Measurements from ENCODE around the gene ZMYM4.

The ZMYM4 gene

GRCh38 chr1:35386959-35387358 lies 118.5 kb downstream of the ZMYM4 start:
- Histone ChIP-seq H3K27me3 (replicated peaks; ENCODE audit: control insufficient read depth, insufficient read depth, low read length) (no peaks in the 10 kb centered on the region), H3K36me3 (ENCODE audit: control insufficient read depth, insufficient read depth, low read length) (no peaks in the 10 kb centered on the region; the same call in 1 of the 2 replicates), H3K4me3 (replicated peaks; ENCODE audit: low read depth, low read length) (no peak overlapping the region)
- DNase-seq (ENCODE audit: extremely low read depth, insufficient read length): no peak
- TF ChIP-seq, protein P1, sequence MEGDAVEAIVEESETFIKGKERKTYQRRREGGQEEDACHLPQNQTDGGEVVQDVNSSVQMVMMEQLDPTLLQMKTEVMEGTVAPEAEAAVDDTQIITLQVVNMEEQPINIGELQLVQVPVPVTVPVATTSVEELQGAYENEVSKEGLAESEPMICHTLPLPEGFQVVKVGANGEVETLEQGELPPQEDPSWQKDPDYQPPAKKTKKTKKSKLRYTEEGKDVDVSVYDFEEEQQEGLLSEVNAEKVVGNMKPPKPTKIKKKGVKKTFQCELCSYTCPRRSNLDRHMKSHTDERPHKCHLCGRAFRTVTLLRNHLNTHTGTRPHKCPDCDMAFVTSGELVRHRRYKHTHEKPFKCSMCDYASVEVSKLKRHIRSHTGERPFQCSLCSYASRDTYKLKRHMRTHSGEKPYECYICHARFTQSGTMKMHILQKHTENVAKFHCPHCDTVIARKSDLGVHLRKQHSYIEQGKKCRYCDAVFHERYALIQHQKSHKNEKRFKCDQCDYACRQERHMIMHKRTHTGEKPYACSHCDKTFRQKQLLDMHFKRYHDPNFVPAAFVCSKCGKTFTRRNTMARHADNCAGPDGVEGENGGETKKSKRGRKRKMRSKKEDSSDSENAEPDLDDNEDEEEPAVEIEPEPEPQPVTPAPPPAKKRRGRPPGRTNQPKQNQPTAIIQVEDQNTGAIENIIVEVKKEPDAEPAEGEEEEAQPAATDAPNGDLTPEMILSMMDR (IDR thresholded peaks at IDR 0.05; ENCODE audit: insufficient read depth, low read length, poor library complexity, severe bottlenecking): no peak

DNA sequence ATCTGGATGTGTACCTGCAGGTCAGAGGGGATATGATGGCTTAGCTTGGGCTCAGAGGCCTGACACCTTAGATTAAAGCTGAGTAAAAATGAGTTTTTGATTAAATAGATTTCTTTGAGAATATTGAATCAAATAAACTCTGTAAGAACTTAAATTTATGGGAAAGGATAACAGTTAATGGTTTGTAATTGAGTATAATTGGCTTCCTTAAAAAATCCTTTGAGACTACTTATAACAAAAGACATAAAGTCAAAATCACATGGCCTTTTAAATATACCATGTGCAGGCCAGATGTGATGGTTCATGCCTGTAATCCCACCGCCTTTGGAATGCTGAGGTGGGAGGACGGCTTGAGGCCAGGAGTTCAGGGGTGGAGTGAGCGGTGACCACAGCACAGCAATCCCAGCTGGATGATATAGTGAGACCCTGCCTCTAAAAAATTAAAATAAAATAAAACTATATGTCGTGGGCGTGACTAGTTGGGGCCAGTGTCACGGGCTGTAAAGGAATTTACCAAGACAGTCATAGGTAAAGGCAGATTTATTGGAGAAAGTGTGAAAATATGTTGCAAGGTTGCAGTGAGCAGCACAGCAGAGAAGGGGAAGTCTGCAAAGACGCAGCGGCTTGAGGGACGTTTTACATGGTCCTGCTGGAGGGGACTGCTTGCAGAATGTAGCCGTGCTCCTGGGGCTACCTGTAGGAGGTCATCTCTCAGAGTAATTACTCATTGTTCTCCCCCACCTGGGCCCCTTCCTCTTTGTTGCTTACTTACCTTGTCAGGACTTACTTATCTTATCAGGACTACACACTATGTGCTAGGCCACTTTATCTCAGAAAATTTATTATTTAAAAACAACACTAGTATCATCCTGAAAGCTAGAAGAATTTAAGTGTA lies 122.3 kb downstream of the ZMYM4 start:
- TF ChIP-seq, protein P1 (IDR thresholded peaks at IDR 0.05; ENCODE audit: insufficient read depth, low read length, poor library complexity, severe bottlenecking): no peak
- DNase-seq (ENCODE audit: extremely low read depth, insufficient read length): no peak
- Histone ChIP-seq H3K27me3 (replicated peaks; ENCODE audit: control insufficient read depth, insufficient read depth, low read length) (no peaks in the 10 kb centered on the region), H3K4me3 (replicated peaks; ENCODE audit: low read depth, low read length) (no peak overlapping the region), H3K36me3 (ENCODE audit: control insufficient read depth, insufficient read depth, low read length) (peaks cover 2% of the 10 kb centered on the region)

DNA sequence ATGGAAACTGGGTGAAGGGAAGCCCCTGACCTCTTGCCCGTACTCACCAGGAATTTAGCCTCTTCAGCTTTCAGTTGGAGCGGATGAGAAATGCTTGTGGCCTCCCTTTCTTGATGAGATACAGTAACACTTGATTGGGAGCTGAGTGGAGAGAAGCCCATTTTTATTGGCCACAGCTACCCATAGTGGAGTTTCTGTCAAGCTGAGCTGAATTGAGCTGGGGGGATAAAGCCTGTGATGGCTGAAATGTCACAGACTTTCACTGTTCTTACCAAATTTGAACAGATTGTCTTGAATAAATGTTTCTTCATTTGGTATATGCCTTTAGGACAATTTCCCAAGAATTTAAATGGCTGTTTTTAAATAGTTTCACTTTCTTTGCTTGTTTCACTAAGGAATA lies 125.9 kb downstream of the ZMYM4 start:
- H3K4me3 ChIP-seq (replicated peaks; ENCODE audit: low read depth, low read length): no peak overlapping the region
- H3K27me3 ChIP-seq (replicated peaks; ENCODE audit: control insufficient read depth, insufficient read depth, low read length): no peaks in the 10 kb centered on the region
- peaks cover 5% of the 10 kb centered on the region for H3K36me3 ChIP-seq (ENCODE audit: control insufficient read depth, insufficient read depth, low read length)
- TF ChIP-seq, protein P1 (IDR thresholded peaks at IDR 0.05; ENCODE audit: insufficient read depth, low read length, poor library complexity, severe bottlenecking): no peak
- DNase-seq (ENCODE audit: extremely low read depth, insufficient read length): no peak

GRCh38 chr1:35398739-35399138 lies 130.2 kb downstream of the ZMYM4 start:
- H3K36me3 ChIP-seq (ENCODE audit: control insufficient read depth, insufficient read depth, low read length): peaks cover 5% of the 10 kb centered on the region
- no peaks in the 10 kb centered on the region for H3K27me3 ChIP-seq (replicated peaks; ENCODE audit: control insufficient read depth, insufficient read depth, low read length)
- TF ChIP-seq, protein P1 (IDR thresholded peaks at IDR 0.05; ENCODE audit: insufficient read depth, low read length, poor library complexity, severe bottlenecking): no peak
- no peak for DNase-seq (ENCODE audit: extremely low read depth, insufficient read length)
- no peak overlapping the region for H3K4me3 ChIP-seq (replicated peaks; ENCODE audit: low read depth, low read length)

DNA sequence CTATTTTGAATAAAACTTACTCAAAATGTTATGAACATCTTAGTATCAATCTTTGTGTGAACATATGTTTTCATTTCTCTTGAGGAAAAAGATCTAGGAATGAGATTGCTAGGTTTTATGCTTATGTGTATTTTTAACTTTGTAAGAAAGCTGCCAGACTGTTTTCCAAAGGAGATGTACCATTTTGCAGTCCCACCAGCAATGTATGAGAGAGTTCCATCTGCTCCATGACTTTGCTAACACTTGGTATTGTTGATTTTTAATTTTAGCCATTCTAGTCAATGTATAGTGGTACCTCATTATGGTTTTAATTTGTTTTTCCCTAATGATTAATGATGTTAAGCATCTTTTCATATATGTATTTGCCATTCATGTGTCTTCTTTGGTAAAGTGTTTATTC lies 132.5 kb downstream of the ZMYM4 start:
- Histone ChIP-seq H3K27me3 (replicated peaks; ENCODE audit: control insufficient read depth, insufficient read depth, low read length) (no peaks in the 10 kb centered on the region), H3K36me3 (ENCODE audit: control insufficient read depth, insufficient read depth, low read length) (peaks cover 4% of the 10 kb centered on the region), H3K4me3 (replicated peaks; ENCODE audit: low read depth, low read length) (no peak overlapping the region)
- DNase-seq (ENCODE audit: extremely low read depth, insufficient read length): no peak
- TF ChIP-seq, protein P1 (IDR thresholded peaks at IDR 0.05; ENCODE audit: insufficient read depth, low read length, poor library complexity, severe bottlenecking): no peak

Measured in GM06990 (cell line).